HG03521 (cell line): ENCODE measurements around the gene VEZT.
A peak's percentile ranks its signal among the peaks of the same experiment; 100 is the strongest.
"Not testable (repeated sequence)": the region's sequence is repeated elsewhere in the genome, so short reads cannot be mapped to it uniquely, and the experiment has no call there.

Experiments
- ATAC-seq: cut with Tn5 transposase; IDR thresholded peaks from one replicate; pipeline ENCODE4 v1.9.1; 2021; ENCODE audit warnings: mild to moderate bottlenecking, moderate library complexity; ENCODE audit not compliant: unreplicated experiment

Gene VEZT

GRCh38 chr12:95217377-95218149 is at the start of gene VEZT, which contains the start of gene FGD6:
VEZT (plus strand) TSS chr12:95217807; CDS start chr12:95217851, 44 bp downstream.
FGD6 (minus strand) TSS chr12:95217467; CDS start chr12:95217240, 227 bp downstream.
- peak; percentile 94 for ATAC-seq

GRCh38 chr12:95168746-95169145 is 48.9 kb upstream of the VEZT start:
- ATAC-seq: no peak

GRCh38 chr12:95169368-95169767 is 48.2 kb upstream of the VEZT start:
- no peak for ATAC-seq

- ATAC-seq: no peak
These were observed 44.0 kb upstream of the VEZT start for GRCh38 chr12:95173392-95174251.

- no peak for ATAC-seq
These were observed 40.3 kb upstream of the VEZT start for GRCh38 chr12:95177201-95177768.

DNA sequence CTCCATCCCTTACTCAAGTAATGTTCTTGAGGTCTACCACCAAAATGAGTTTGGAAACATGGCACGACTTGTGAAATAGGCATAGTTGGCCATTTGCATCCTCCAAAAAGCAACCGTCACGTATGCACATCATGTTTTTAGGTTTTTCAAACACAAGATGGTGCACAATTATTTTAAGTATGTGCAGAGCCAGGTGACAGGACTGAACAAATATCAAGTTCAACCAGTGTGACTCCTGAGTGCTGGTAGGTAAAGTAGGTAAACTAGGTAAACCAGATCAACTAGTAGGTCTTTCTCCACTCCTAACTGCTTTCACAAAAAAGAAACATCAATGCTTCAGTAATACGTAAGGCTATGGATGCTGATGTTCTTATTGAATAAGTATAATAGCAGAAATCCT is 39.5 kb upstream of the VEZT start:
- no peak for ATAC-seq

GRCh38 chr12:95179011-95179410 is 38.6 kb upstream of the VEZT start:
- no peak for ATAC-seq

DNA sequence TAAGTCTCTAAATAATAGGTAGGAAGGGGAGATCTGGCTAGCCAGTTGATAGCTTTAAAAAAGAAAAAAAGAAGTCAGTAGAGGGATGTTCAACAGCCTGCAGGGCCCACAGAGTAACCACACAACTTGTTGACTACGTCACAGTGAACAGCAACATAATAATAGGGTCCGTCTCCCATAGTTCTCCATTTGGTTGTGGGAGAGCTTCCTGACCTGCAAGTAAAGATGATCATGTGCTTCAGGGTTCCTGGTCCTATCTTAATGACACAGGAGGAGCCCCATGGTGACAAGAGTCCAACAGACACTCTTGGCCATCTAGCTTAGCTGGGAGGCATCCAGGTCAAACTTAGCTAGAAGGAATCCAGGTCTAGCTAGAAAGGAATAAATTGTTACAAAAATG is 36.5 kb upstream of the VEZT start:
- ATAC-seq: no peak

DNA sequence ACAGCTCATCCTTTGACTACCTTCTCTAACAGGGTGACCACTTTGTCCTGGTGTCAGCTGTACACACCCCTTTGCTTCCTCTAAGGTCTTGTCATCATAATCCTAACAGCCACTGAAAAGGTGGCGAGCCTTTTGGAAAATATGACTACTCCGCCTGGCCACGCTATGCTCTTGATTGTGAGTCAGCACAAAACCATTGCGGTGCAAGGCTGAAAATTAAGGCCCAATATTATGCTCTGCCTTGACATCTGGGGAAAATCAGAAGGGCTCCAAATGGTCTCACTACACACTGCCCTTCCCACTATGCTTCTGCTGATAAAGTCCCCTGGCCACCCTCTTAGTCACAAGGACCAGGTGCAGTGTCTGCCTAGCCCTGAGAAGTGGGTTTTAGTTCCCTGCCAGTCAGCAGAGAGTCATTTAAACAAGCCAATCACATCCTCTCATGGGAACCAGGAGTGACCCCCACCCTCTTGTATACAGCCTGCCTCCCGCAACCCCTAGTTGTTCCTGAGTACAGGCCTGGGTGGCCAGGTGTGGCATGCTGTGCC is 34.7 kb upstream of the VEZT start:
- no peak for ATAC-seq

- ATAC-seq: no peak
These were observed 33.5 kb upstream of the VEZT start for GRCh38 chr12:95184121-95184520.

DNA sequence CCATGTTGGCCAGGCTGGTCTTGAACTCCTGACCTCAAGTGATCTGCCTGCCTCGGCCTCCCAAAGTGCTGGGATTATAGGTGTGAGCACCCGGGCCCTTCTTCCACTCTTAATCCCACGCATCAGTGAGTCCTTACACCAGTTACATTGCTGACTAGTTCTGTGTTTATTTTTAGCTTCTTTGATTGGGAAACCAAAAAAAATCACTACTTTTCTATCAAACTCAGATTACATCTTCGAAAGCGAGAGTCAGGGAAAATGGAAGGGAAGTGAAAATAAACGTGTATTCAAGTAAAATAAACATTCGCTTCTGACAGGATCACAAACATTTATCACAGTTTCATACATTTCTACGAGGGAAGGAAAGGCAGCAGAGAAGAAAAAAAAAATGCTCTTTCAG is 32.5 kb upstream of the VEZT start:
- ATAC-seq: no peak

GRCh38 chr12:95185854-95186253 is 31.8 kb upstream of the VEZT start:
- ATAC-seq: no peak

DNA sequence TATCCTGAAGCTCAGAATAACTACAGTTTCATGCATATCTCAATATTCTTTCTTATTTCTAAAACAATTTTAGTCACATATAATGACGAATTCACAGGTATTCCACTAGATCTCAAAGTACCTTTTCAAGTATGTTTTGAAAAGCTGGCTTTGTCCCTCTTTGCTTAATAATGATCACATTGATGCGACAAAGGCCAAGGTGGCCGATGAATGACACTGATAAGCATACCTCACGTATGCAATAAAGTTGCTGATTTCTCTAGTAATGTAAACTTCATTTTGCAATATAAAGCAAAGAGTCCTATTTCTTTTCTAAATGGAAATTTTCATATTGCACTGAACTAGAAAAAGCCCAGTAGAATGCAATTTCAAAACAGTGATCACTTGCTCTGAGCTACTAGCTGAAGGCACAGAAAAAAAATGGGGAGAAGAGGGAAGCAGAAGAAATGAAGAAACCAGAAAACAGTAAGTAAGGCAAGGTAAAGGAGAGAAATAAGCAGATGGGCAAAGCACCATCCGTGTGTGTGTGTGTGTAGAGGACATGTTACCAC is 29.7 kb upstream of the VEZT start:
- ATAC-seq: no peak

DNA sequence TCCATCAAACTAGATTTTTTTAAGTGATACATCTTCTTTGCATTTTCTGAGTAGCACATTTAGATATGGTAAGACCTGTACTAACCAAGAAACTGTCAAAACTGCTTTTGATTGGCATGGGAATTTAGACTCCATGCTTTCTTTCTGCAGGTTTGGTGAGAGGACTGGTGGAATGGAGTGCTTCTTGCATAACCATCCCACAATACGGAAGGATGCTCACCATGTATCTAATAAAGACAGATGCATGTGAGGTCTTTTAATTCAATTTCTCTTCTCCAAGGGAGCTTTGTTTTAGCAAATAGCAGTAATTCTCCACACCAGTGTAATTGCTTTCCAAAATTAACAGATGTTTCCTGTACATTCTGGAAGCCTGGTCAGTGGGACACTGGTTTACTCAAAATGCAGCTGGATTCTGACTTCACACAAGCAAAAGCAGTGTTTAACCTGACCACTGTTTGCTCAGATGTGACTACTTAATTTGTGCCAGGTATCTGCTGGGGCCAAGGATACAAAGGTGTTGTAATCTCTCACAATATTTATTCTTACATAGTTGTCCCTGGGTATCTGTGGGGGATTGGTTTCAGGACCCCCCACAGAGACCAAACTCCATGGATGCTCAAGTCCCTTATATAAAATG is 26.4 kb upstream of the VEZT start:
- ATAC-seq: no peak

DNA sequence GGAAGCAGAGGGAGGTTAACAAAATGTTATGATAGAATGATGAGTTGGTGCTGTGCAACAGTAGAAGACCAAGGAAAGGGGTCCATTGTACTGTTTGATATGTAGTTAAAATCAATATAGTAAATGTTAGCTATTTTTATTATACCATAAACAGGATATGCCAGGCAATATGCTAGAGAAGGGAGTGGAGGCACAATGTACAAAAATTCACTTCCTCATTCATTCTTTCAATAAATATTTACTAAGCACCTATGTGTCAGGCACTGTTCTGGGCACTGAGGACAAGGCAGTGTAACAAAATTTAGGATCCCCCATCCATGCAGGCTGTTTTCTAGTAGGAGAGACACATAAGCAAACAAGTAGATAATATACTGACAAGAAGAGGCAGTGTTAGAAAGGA is 25.3 kb upstream of the VEZT start:
- ATAC-seq: no peak

DNA sequence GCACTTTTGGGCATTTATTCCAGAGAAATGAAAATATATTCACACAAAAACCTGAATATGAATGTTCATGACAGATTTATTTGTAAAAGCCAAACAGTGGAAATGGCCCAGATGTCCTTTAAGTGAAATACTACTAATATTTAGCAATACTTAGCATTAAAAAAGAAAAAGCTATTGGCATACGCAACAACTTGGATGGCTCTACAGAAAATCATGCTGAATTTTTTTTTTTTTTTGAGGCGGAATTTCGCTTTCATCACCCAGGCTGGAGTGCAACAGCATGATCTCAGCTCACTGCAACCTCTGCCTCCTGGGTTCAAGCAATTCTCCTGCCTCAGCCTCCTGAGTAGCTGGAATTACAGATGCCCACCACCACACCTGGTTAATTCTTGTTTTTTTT is 24.5 kb upstream of the VEZT start:
- no peak for ATAC-seq

GRCh38 chr12:95195122-95195521 is 22.5 kb upstream of the VEZT start:
- ATAC-seq: no peak

- not testable (repeated sequence) for ATAC-seq
These were observed 20.6 kb upstream of the VEZT start for GRCh38 chr12:95196875-95197569.

- no peak for ATAC-seq
These were observed 20.0 kb upstream of the VEZT start for GRCh38 chr12:95197636-95198035.

DNA sequence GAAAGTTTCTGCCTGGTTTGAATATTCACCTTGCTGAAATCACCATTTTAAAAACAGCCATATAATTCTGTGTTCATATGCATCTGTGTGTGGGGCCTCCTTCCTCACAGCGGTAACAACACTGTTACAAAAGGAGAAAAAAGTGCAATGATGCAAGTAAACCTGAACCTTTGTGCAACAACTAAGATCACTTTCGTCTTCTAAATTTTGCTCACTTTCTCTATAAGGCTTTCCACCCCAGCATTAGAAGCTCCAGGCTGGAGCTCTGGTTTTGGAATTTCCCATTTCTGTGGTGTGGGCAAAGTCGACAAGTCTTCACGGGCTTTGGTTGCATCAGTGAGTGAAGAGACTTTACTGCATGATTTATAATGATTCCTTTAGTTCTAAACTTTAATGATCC is 18.7 kb upstream of the VEZT start:
- no peak for ATAC-seq
